ENCODE results near the gene ATG9B. TPM values are rescaled to one million over a fixed set of nuclear protein-coding genes. Genes with fewer than 3 reads are reported as not detected.

The ATG9B gene
- polyA plus RNA-seq, 2 of the 4 experiments (the other 2 are of a cell fraction) = 0.06 to 0.23 TPM

DNA sequence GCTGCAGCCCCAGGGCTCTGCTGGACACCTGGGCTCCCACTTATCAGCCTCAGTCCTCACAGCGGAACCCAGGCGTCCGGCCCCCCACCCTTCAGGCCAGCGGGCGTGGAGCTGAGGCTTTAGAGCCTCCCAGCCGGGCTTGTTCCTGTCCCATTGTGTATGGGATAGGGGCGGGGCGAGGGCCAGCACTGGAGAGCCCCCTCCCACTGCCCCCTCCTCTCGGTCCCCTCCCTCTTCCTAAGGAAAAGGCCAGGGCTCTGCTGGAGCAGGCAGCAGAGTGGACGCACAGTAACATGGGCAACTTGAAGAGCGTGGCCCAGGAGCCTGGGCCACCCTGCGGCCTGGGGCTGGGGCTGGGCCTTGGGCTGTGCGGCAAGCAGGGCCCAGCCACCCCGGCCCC lies 30.8 kb downstream of the ATG9B start:
- Histone ChIP-seq H3K9me3 (peaks cover 25% of the 10 kb centered on the region), H3K4me2 (no peak overlapping the region), H3K27ac (no peak overlapping the region), H3K4me1 (no peaks in the 10 kb centered on the region), H3K4me3 (no peak overlapping the region)
- no peak for ATAC-seq
- no peak for FAIRE-seq
- TF ChIP-seq TP53 (CRISPR knock-in tag; IDR thresholded peaks at IDR 0.05) (no peak), CHD4 (IDR thresholded peaks at IDR 0.05; ENCODE audit: borderline replicate concordance) (no peak), MAFK (IDR thresholded peaks at IDR 0.05; ENCODE audit: partially characterized antibody) (no peak), KDM5A (IDR thresholded peaks at IDR 0.05) (no peak), RARB (CRISPR knock-in tag; IDR thresholded peaks at IDR 0.05) (no peak), EHMT2 (IDR thresholded peaks at IDR 0.05; ENCODE audit: low read depth) (no peak), FOSL2 (IDR thresholded peaks at IDR 0.05) (no peak), FOSL2 (CRISPR knock-in tag; IDR thresholded peaks at IDR 0.05) (no peak), CEBPB (IDR thresholded peaks at IDR 0.05) (no peak), KDM1A (IDR thresholded peaks at IDR 0.05; ENCODE audit: low read depth) (no peak), EP300 (IDR thresholded peaks at IDR 0.05) (no peak), HEYL (CRISPR knock-in tag; IDR thresholded peaks at IDR 0.05) (no peak), HDAC2 (IDR thresholded peaks at IDR 0.05) (no peak), ZNF302 (CRISPR knock-in tag; IDR thresholded peaks at IDR 0.05) (no peak), MYC (IDR thresholded peaks at IDR 0.05; ENCODE audit: borderline replicate concordance, low read length) (no peak), NPAS2 (CRISPR knock-in tag; IDR thresholded peaks at IDR 0.05; ENCODE audit: borderline replicate concordance) (no peak)
- TF ChIP-seq, protein P1, sequence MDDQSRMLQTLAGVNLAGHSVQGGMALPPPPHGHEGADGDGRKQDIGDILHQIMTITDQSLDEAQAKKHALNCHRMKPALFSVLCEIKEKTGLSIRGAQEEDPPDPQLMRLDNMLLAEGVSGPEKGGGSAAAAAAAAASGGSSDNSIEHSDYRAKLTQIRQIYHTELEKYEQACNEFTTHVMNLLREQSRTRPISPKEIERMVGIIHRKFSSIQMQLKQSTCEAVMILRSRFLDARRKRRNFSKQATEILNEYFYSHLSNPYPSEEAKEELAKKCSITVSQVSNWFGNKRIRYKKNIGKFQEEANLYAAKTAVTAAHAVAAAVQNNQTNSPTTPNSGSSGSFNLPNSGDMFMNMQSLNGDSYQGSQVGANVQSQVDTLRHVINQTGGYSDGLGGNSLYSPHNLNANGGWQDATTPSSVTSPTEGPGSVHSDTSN (IDR thresholded peaks at IDR 0.05) = no peak
- TF ChIP-seq, protein P2, sequence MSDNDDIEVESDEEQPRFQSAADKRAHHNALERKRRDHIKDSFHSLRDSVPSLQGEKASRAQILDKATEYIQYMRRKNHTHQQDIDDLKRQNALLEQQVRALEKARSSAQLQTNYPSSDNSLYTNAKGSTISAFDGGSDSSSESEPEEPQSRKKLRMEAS (IDR thresholded peaks at IDR 0.05) = no peak
- TF ChIP-seq, protein P3, sequence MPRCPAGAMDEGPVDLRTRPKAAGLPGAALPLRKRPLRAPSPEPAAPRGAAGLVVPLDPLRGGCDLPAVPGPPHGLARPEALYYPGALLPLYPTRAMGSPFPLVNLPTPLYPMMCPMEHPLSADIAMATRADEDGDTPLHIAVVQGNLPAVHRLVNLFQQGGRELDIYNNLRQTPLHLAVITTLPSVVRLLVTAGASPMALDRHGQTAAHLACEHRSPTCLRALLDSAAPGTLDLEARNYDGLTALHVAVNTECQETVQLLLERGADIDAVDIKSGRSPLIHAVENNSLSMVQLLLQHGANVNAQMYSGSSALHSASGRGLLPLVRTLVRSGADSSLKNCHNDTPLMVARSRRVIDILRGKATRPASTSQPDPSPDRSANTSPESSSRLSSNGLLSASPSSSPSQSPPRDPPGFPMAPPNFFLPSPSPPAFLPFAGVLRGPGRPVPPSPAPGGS (IDR thresholded peaks at IDR 0.05) = no peak
- 76% methylated on average over 5 of the region's 14 CpGs for WGBS (ENCODE audit: missing lambda C conversion rate)
- ChIA-PET CTCF (interaction anchor here (1.0 to 5.8 kb wide), 10 partner anchors 7 to 117 kb away, joined by 3 to 39 read pairs (median 6); no protein-coding TSS in a partner anchor), POLR2A (no interaction called here)
- no peak for DNase-seq (ENCODE audit: low read depth in 1 of 2, low spot score in 1 of 2)

DNA sequence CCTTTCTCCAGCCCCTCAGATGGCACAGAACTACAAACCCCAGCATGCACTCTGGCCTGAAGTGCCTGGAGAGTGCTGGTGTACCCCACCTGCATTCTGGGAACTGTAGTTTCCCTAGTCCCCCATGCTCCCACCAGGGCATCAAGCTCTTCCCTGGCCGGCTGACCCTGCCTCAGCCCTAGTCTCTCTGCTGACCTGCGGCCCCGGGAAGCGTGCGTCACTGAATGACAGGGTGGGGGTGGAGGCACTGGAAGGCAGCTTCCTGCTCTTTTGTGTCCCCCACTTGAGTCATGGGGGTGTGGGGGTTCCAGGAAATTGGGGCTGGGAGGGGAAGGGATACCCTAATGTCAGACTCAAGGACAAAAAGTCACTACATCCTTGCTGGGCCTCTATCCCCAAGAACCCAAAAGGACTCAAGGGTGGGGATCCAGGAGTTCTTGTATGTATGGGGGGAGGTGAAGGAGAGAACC lies 31.4 kb downstream of the ATG9B start:
- no peak overlapping the region for H3K27ac ChIP-seq
- CTCF ChIA-PET = interaction anchor here (1.0 to 5.8 kb wide), 7 partner anchors 9 to 118 kb away, joined by 3 to 39 read pairs (median 6); no protein-coding TSS in a partner anchor
- no peak overlapping the region for H3K4me2 ChIP-seq
- H3K9me3 ChIP-seq = peaks cover 25% of the 10 kb centered on the region
- peak in 1 of 2 experiments; percentile 45 for DNase-seq (ENCODE audit: low read depth in 1 of 2, low spot score in 1 of 2)
- H3K4me1 ChIP-seq = no peaks in the 10 kb centered on the region
- FAIRE-seq = no peak
- peak; percentile 59 to 84; a peak in 4 of 6 replicates for ATAC-seq
- H3K4me3 ChIP-seq = no peak overlapping the region
- POLR2A ChIA-PET = interaction anchor here (0.6 kb wide), 1 partner anchor 1519 kb away, joined by 5 read pairs; no protein-coding TSS in a partner anchor
- WGBS (ENCODE audit: missing lambda C conversion rate) = no CpG with 5 or more reads among the region's 5 CpGs
- TF ChIP-seq, protein P4, sequence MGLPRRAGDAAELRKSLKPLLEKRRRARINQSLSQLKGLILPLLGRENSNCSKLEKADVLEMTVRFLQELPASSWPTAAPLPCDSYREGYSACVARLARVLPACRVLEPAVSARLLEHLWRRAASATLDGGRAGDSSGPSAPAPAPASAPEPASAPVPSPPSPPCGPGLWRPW (IDR thresholded peaks at IDR 0.05) = no peak
- TF ChIP-seq TFCP2L1 (CRISPR knock-in tag; IDR thresholded peaks at IDR 0.05) = no peak
- TF ChIP-seq, protein P1 (IDR thresholded peaks at IDR 0.05) = no peak
- TF ChIP-seq, protein P5, sequence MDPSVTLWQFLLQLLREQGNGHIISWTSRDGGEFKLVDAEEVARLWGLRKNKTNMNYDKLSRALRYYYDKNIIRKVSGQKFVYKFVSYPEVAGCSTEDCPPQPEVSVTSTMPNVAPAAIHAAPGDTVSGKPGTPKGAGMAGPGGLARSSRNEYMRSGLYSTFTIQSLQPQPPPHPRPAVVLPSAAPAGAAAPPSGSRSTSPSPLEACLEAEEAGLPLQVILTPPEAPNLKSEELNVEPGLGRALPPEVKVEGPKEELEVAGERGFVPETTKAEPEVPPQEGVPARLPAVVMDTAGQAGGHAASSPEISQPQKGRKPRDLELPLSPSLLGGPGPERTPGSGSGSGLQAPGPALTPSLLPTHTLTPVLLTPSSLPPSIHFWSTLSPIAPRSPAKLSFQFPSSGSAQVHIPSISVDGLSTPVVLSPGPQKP (IDR thresholded peaks at IDR 0.05; ENCODE audit: low read depth, low read length) = no peak
- TF ChIP-seq EHF (CRISPR knock-in tag; IDR thresholded peaks at IDR 0.05) = no peak
- TF ChIP-seq JUNB (IDR thresholded peaks at IDR 0.05) = no peak
- TF ChIP-seq NR3C1 (IDR thresholded peaks at IDR 0.05) = no peak
- TF ChIP-seq FOSL2 (IDR thresholded peaks at IDR 0.05) = no peak
- TF ChIP-seq FOSL2 (CRISPR knock-in tag; IDR thresholded peaks at IDR 0.05) = no peak
- TF ChIP-seq CHD2 (IDR thresholded peaks at IDR 0.05; ENCODE audit: low read length, partially characterized antibody) = no peak
- TF ChIP-seq HOXA7 (CRISPR knock-in tag; IDR thresholded peaks at IDR 0.05) = no peak
- no peak for TF ChIP-seq HOXB5 (CRISPR knock-in tag; IDR thresholded peaks at IDR 0.05)
- no peak for TF ChIP-seq RFX5 (IDR thresholded peaks at IDR 0.05)
- no peak for TF ChIP-seq BHLHE40 (IDR thresholded peaks at IDR 0.05; ENCODE audit: low read depth, low read length)
- no peak for TF ChIP-seq POLR2A (IDR thresholded peaks at IDR 0.05; ENCODE audit: low read length)
- TF ChIP-seq, protein P3 (IDR thresholded peaks at IDR 0.05) = no peak
- TF ChIP-seq, protein P6, sequence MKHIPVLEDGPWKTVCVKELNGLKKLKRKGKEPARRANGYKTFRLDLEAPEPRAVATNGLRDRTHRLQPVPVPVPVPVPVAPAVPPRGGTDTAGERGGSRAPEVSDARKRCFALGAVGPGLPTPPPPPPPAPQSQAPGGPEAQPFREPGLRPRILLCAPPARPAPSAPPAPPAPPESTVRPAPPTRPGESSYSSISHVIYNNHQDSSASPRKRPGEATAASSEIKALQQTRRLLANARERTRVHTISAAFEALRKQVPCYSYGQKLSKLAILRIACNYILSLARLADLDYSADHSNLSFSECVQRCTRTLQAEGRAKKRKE (CRISPR knock-in tag; IDR thresholded peaks at IDR 0.05; ENCODE audit: low read depth) = no peak
- TF ChIP-seq FOSB (CRISPR knock-in tag; IDR thresholded peaks at IDR 0.05) = no peak
- TF ChIP-seq EHMT2 (IDR thresholded peaks at IDR 0.05; ENCODE audit: low read depth) = no peak
- no peak for TF ChIP-seq FOXS1 (CRISPR knock-in tag; IDR thresholded peaks at IDR 0.05)

All from A549 (cell line).